Right atrium auricular region (tissue), 2 donors: ENCODE measurements around the gene SYAP1. TPM values are rescaled to one million over a fixed set of nuclear protein-coding genes. Genes with fewer than 3 reads are reported as not detected.

Experiments
- DNase-seq: peaks from one replicate; pipeline ENCODE4 v3.0.0-alpha.2; 2019; ENCODE audit warnings: low spot score
- H3K27ac ChIP-seq, 2 donors: fragments of 200-600 bp; sonication (generic); 1 replicate in 1 of 2; 2 replicates in 1 of 2; pipeline ENCODE4 v1.5.1; 2016 to 2019
- H3K27me3 ChIP-seq, 2 donors: fragments of 200-600 bp; sonication (generic); one replicate each; pipeline versions ENCODE4 v1.5.1 to v1.6.0; 2017 to 2019
- H3K36me3 ChIP-seq: fragments of 200-600 bp; sonication (generic); one replicate; pipeline ENCODE4 v1.5.1; 2016
- H3K4me1 ChIP-seq, 2 donors: fragments of 200-600 bp; sonication (generic); one replicate each; pipeline versions ENCODE4 v1.5.1 to v1.6.0; 2017 to 2019
- H3K4me3 ChIP-seq, 2 donors: fragments of 200-600 bp; sonication (generic); 1 replicate in 1 of 2; 2 replicates in 1 of 2; pipeline ENCODE4 v1.5.1; 2017 to 2019; ENCODE audit warnings: mild to moderate bottlenecking in 1 of 2, moderate library complexity in 1 of 2
- H3K9me3 ChIP-seq, 2 donors: fragments of 200-600 bp; sonication (generic); one replicate each; pipeline ENCODE4 v1.5.1; 2019
- CTCF ChIP-seq, 2 donors: fragments of 200-600 bp; sonication (generic); IDR thresholded peaks; one replicate each; pipeline ENCODE4 v1.5.1; 2019; ENCODE audit warnings: antibody characterized with exemption in 2 of 2
- total RNA-seq, 2 donors: library from RNA; depleted of rRNA; stranded (reverse); fragments of >200 nt; gene quantifications; one replicate each; pipeline ENCODE4 v1.1.0, GENCODE V29; 2016

Gene SYAP1
- total RNA-seq, 2 donors from 2014 or later = 16.9 to 17.6 TPM

- DNase-seq = peak; percentile 100
Observed at GRCh38 chrX:16786139-16786790, 66.9 kb downstream of the SYAP1 start, which contains the start of gene TXLNG. Gene TXLNG (plus strand): TSS chrX:16786466. CDS start chrX:16786488, 22 bp downstream.

GRCh38 chrX:16786791-16787735 is 67.7 kb downstream of the SYAP1 start:
- H3K9me3 ChIP-seq = no peaks in the 10 kb centered on the region
- H3K4me1 ChIP-seq = peaks cover 0 to 17% of the 10 kb centered on the region in 2 donors
- no peak for TF ChIP-seq CTCF (IDR thresholded peaks at IDR 0.05)
- no peak for DNase-seq
- peak overlapping the region; percentile 65 to 93 for H3K4me3 ChIP-seq
- no peaks in the 10 kb centered on the region for H3K36me3 ChIP-seq
- H3K27ac ChIP-seq = peak overlapping the region; percentile 88
- H3K27me3 ChIP-seq = no peaks in the 10 kb centered on the region

More at GRCh38 chrX:16786139-16786790, 66.9 kb downstream of the SYAP1 start, which contains the start of gene TXLNG:
- Histone ChIP-seq H3K36me3 (no peaks in the 10 kb centered on the region), H3K27me3 (no peaks in the 10 kb centered on the region), H3K4me3 (peak within 1 kb of the TSS; percentile 65 to 93), H3K4me1 (peaks cover 0 to 17% of the 10 kb centered on the region in 2 donors), H3K9me3 (no peaks in the 10 kb centered on the region), H3K27ac (peak within 1 kb of the TSS; percentile 88)
- no peak for TF ChIP-seq CTCF (IDR thresholded peaks at IDR 0.05)

DNA sequence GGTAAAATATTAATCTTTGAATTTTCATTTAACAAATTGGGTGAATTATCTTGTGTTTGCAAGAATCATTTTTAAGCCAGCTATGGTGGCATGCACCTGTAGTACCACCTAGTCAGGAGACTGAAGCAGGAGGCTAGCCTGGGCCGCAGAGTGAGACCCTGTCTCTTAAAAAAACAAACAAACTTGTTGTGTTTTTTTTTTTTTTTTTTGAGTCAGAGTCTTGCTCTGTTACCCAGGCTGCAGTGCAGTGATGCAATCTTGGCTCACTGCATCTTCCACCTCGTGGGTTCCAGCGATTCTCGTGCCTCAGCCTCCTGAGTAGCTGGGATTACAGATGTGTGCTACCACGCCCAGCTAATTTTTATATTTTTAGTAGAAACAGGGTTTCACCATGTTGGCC is 69.1 kb downstream of the SYAP1 start:
- Histone ChIP-seq H3K27me3 (no peaks in the 10 kb centered on the region), H3K9me3 (no peaks in the 10 kb centered on the region), H3K4me3 (no peak overlapping the region), H3K4me1 (peaks cover 0 to 17% of the 10 kb centered on the region in 2 donors), H3K36me3 (peaks cover 1% of the 10 kb centered on the region), H3K27ac (no peak overlapping the region)
- DNase-seq = peak; percentile 67
- no peak for TF ChIP-seq CTCF (IDR thresholded peaks at IDR 0.05)

DNA sequence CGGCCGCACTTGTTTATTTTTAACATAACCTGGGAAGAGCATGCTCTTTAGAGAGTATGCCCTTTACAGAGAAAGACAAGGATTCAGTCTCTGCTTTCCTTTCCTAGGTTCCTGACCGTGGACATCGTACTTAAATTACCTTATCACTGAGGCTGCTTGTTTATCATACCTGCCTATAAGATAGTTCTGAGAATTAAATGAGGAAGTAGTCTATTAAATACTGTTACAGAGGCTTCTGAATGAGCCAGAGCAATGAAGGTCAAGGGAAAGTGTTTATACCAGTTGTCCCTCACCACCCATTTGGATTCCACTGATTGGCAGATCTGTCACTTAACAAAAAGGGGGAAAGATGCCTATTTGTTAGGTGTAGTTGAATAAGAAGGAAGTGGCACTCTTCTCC is 76.9 kb downstream of the SYAP1 start:
- no peak for TF ChIP-seq CTCF (IDR thresholded peaks at IDR 0.05)
- H3K4me1 ChIP-seq = no peaks in the 10 kb centered on the region
- H3K36me3 ChIP-seq = peaks cover 14% of the 10 kb centered on the region
- H3K9me3 ChIP-seq = no peaks in the 10 kb centered on the region
- DNase-seq = no peak
- H3K27me3 ChIP-seq = no peaks in the 10 kb centered on the region
- H3K4me3 ChIP-seq = no peak overlapping the region
- no peak overlapping the region for H3K27ac ChIP-seq

- no peak for DNase-seq
- no peaks in the 10 kb centered on the region for H3K4me1 ChIP-seq
- H3K27me3 ChIP-seq = no peaks in the 10 kb centered on the region
- H3K9me3 ChIP-seq = no peaks in the 10 kb centered on the region
- no peak for TF ChIP-seq CTCF (IDR thresholded peaks at IDR 0.05)
- H3K27ac ChIP-seq = no peak overlapping the region
- H3K4me3 ChIP-seq = no peak overlapping the region
- H3K36me3 ChIP-seq = peaks cover 14% of the 10 kb centered on the region
Observed at GRCh38 chrX:16797358-16797757, 77.9 kb downstream of the SYAP1 start.
